B cell (primary cell): ENCODE measurements around the gene PISD. TPM values are rescaled to one million over a fixed set of nuclear protein-coding genes. Genes with fewer than 3 reads are reported as not detected.
"Not testable (repeated sequence)": the region's sequence is repeated elsewhere in the genome, so short reads cannot be mapped to it uniquely, and the experiment has no call there.

Experiments used
- ATAC-seq: fragments of 200-7000 bp; cut with Tn5 transposase; one replicate; pipeline ENCODE4 v1.10.0; 2021; ENCODE audit warnings: low read depth, mild to moderate bottlenecking, moderate number of reproducible peaks, moderate library complexity
- CTCF ChIA-PET: fragments of 350-600 bp; sonication (Branson Sonifier 250); formaldehyde crosslinking; loops from one replicate; lab custom pipeline; 2021; ENCODE audit warnings: antibody characterized with exemption, inconsistent platforms; lab: Charles Lee
- POLR2A ChIA-PET: fragments of 350-600 bp; sonication (Branson Sonifier 250); formaldehyde crosslinking; loops from one replicate; lab custom pipeline; 2021; ENCODE audit warnings: antibody characterized with exemption; lab: Charles Lee
- DNase-seq: peaks from one replicate; pipeline ENCODE4 v3.0.0; 2013
- H2AFZ ChIP-seq: 2 replicates; pipeline ENCODE4 v1.6.1; 2012; ENCODE audit warnings: mild to moderate bottlenecking, low read depth, low read length; ENCODE audit not compliant: insufficient read depth, poor library complexity, severe bottlenecking
- H3K27ac ChIP-seq, 2 donors: 1 replicate in 1 of 2; 2 replicates in 1 of 2; pipeline ENCODE4 v1.5.1; 2012 to 2013; ENCODE audit warnings: low read length in 2 of 2, mild to moderate bottlenecking in 2 of 2, moderate library complexity in 1 of 2
- H3K27me3 ChIP-seq, 4 experiments: fragments of 200-600 bp in 1 of 4; sonication (generic) in 1 of 4; replicated peaks in 1 of 4; 1 replicate in 2 of 4; 2 replicates in 2 of 4; pipeline versions ENCODE4 v1.6.1 to v1.7.0; 2013 to 2016; ENCODE audit warnings: low read length in 3 of 4, mild to moderate bottlenecking in 2 of 4, mixed read lengths in 1 of 4, moderate library complexity in 1 of 4; ENCODE audit not compliant: insufficient read depth in 4 of 4, control insufficient read depth in 3 of 4; ENCODE audit errors: control extremely low read depth in 1 of 4
- H3K36me3 ChIP-seq, 2 experiments: replicated peaks in 1 of 2; 1 replicate in 1 of 2; 2 replicates in 1 of 2; pipeline versions ENCODE4 v1.6.1 to v1.7.1; 2013; ENCODE audit warnings: low read length in 1 of 2; ENCODE audit not compliant: insufficient read depth in 2 of 2, control insufficient read depth in 1 of 2; ENCODE audit errors: control extremely low read depth in 1 of 2, extremely low read depth in 1 of 2
- H3K4me1 ChIP-seq, 2 donors: fragments of 200-600 bp in 1 of 2; sonication (generic) in 1 of 2; 1 replicate in 1 of 2; 2 replicates in 1 of 2; pipeline versions ENCODE4 v1.5.1 to v1.6.1; 2013 to 2017; ENCODE audit warnings: low read length in 2 of 2; ENCODE audit not compliant: control insufficient read depth in 2 of 2, insufficient read depth in 2 of 2
- H3K4me2 ChIP-seq: replicated peaks from 2 replicates; pipeline ENCODE3; 2012; ENCODE audit warnings: mild to moderate bottlenecking, low read depth, low read length; ENCODE audit not compliant: poor library complexity, severe bottlenecking
- H3K4me3 ChIP-seq, 5 experiments: fragments of 200-600 bp in 1 of 5; sonication (generic) in 1 of 5; 1 replicate in 3 of 5; 2 replicates in 2 of 5; pipeline versions ENCODE4 v1.5.1 to v1.7.0; 2011 to 2016; ENCODE audit warnings: low read length in 4 of 5, mild to moderate bottlenecking in 4 of 5, low read depth in 2 of 5, control low read depth in 1 of 5, moderate library complexity in 1 of 5; ENCODE audit not compliant: insufficient read depth in 1 of 5; ENCODE audit errors: control extremely low read depth in 1 of 5, extremely low read depth in 1 of 5
- H3K79me2 ChIP-seq: fragments of 200-600 bp; sonication (generic); one replicate; pipeline ENCODE4 v1.6.0; 2016; ENCODE audit warnings: low read length; ENCODE audit not compliant: control insufficient read depth, insufficient read depth
- H3K9ac ChIP-seq: fragments of 200-600 bp; sonication (generic); 2 replicates; pipeline ENCODE4 v1.6.1; 2017; ENCODE audit warnings: mild to moderate bottlenecking, low read length, moderate library complexity
- H3K9me3 ChIP-seq, 3 donors: one replicate each; pipeline versions ENCODE4 v1.6.1 to v1.7.1; 2013; ENCODE audit warnings: low read length in 2 of 3; ENCODE audit not compliant: control insufficient read depth in 2 of 3, insufficient read depth in 1 of 3; ENCODE audit errors: control extremely low read depth in 1 of 3
- H4K20me1 ChIP-seq: 2 replicates; pipeline ENCODE4 v1.6.0; 2012; ENCODE audit warnings: mild to moderate bottlenecking, low read length; ENCODE audit not compliant: insufficient read depth, control insufficient read depth, poor library complexity, severe bottlenecking
- H3K27ac Mint-ChIP-seq: one replicate; pipeline ENCODE4 v1.8.0; 2021; ENCODE audit warnings: mixed read lengths
- H3K27me3 Mint-ChIP-seq: one replicate; pipeline ENCODE4 v1.8.0; 2021; ENCODE audit warnings: mixed read lengths
- H3K4me1 Mint-ChIP-seq: one replicate; pipeline ENCODE4 v1.8.0; 2021; ENCODE audit warnings: mixed read lengths
- H3K4me3 Mint-ChIP-seq: one replicate; pipeline ENCODE4 v1.8.0; 2021; ENCODE audit warnings: mixed read lengths
- H3K9me3 Mint-ChIP-seq: one replicate; pipeline ENCODE4 v1.8.0; 2022; ENCODE audit warnings: mixed read lengths; ENCODE audit not compliant: insufficient read depth
- CTCF ChIP-seq: fragments of 200-600 bp; IDR thresholded peaks from one replicate; pipeline ENCODE4 v1.8.0; 2022; ENCODE audit warnings: antibody characterized with exemption, mild to moderate bottlenecking
- EZH2 ChIP-seq: IDR thresholded peaks from 2 replicates; pipeline ENCODE4 v1.6.1; 2012; ENCODE audit warnings: borderline replicate concordance, low read depth, mild to moderate bottlenecking, moderate library complexity, low read length; ENCODE audit not compliant: insufficient read depth, poor library complexity, severe bottlenecking
- WGBS: methylation state at CpG from one replicate; pipeline ENCODE4 v1.1.5; 2013; ENCODE audit warnings: missing lambda C conversion rate; ENCODE audit not compliant: insufficient coverage; 5-methylcytosine and 5-hydroxymethylcytosine counted together
- intact Hi-C: fragments of 100-400 bp; cut with micrococcal nuclease; formaldehyde crosslinking; loops from one replicate; pipeline ENCODE4 v1.10.0; 2022
- polyA plus RNA-seq: library from polyadenylated mRNA; depleted of rRNA; stranded (reverse); fragments of >200 nt; gene quantifications from 2 replicates; pipeline ENCODE4 v1.2.3, GENCODE V29; 2012
- total RNA-seq, 2 donors: library from RNA; stranded (reverse); fragments of 120-200 nt in 1 of 2; gene quantifications; 1 replicate in 1 of 2; 2 replicates in 1 of 2; pipeline versions ENCODE4 v1.2.3 to v1.2.4, GENCODE V29; 2013 to 2022

The PISD gene
- total and polyA plus RNA-seq, 2 donors (not counting 1 experiment from before 2014, with no cell fraction given) = 35.6 to 52.5 TPM

- no peak overlapping the region for H3K9ac ChIP-seq
- 98% methylated on average over 7 of the region's 7 CpGs for WGBS
- peak overlapping the region; percentile 37 for H3K27ac Mint-ChIP-seq
- no peak for ATAC-seq
- H3K27ac ChIP-seq = no peak overlapping the region
- H3K9me3 Mint-ChIP-seq = no peaks in the 10 kb centered on the region
- peaks cover 0 to 2% (median 0%) of the 10 kb centered on the region in 3 donors for H3K9me3 ChIP-seq
- ChIA-PET CTCF (interaction anchor here (1.0 to 6.4 kb wide), 2 partner anchors 9 to 15 kb away, joined by 3 to 67 read pairs; partner anchors contain the start of gene PISD), POLR2A (no interaction called here)
- TF ChIP-seq EZH2 (no peak), CTCF (no peak)
- H3K79me2 ChIP-seq = no peaks in the 10 kb centered on the region
- H3K4me1 ChIP-seq = peaks cover 7 to 21% of the 10 kb centered on the region in 2 donors
- no peak overlapping the region for H2AFZ ChIP-seq
- no peaks in the 10 kb centered on the region for H3K27me3 ChIP-seq
- intact Hi-C loops = no loop called here
- H3K4me3 ChIP-seq = no peak overlapping the region
- no peak for DNase-seq
- peaks cover 1 to 9% of the 10 kb centered on the region in 2 experiments for H3K36me3 ChIP-seq
- H3K27me3 Mint-ChIP-seq = no peaks in the 10 kb centered on the region
- H3K4me1 Mint-ChIP-seq = peaks cover 22% of the 10 kb centered on the region
- H3K4me3 Mint-ChIP-seq = peak overlapping the region; percentile 10
- no peaks in the 10 kb centered on the region for H4K20me1 ChIP-seq
- H3K4me2 ChIP-seq = no peak overlapping the region
Observed at GRCh38 chr22:31678748-31679147, 16.7 kb upstream of the PISD start.

- peak overlapping the region; percentile 55 to 85 for H3K27ac ChIP-seq
- H3K4me2 ChIP-seq = peak overlapping the region; percentile 79
- Mint-ChIP-seq H3K4me1 (peaks cover 26% of the 10 kb centered on the region), H3K9me3 (no peaks in the 10 kb centered on the region), H3K27ac (peak overlapping the region; percentile 90), H3K4me3 (peak overlapping the region; percentile 88), H3K27me3 (no peaks in the 10 kb centered on the region)
- ChIA-PET CTCF (interaction anchor here (0.6 to 6.4 kb wide), 8 partner anchors 13 to 278 kb away, joined by 3 to 67 read pairs (median 4); partner anchors contain the start of genes DEPDC5 and PISD), POLR2A (interaction anchor here (0.6 to 1.5 kb wide), 8 partner anchors 14 to 181 kb away, joined by 3 to 9 read pairs (median 4); partner anchors contain the start of genes PISD, PRR14L and SFI1)
- H3K9me3 ChIP-seq = peaks cover 0 to 9% (median 0%) of the 10 kb centered on the region in 3 donors
- WGBS = 7% methylated on average over 25 of the region's 25 CpGs
- no peaks in the 10 kb centered on the region for H3K36me3 ChIP-seq
- peak; percentile 92 for DNase-seq
- no peaks in the 10 kb centered on the region for H3K79me2 ChIP-seq
- no peak for TF ChIP-seq EZH2
- TF ChIP-seq CTCF = no peak
- peak; percentile 100 for ATAC-seq
- no peaks in the 10 kb centered on the region for H4K20me1 ChIP-seq
- H3K4me3 ChIP-seq = peak overlapping the region; percentile 48 to 79 (median 70)
- peak overlapping the region; percentile 89 for H2AFZ ChIP-seq
- no peaks in the 10 kb centered on the region for H3K27me3 ChIP-seq
- peak overlapping the region; percentile 85 for H3K9ac ChIP-seq
- intact Hi-C loops = loop anchor here (1.0 kb wide), 2 partner anchors 14 to 74 kb away; partner anchors contain the start of genes PISD and PRR14L
- peaks cover 10 to 28% of the 10 kb centered on the region in 2 donors for H3K4me1 ChIP-seq
Observed at GRCh38 chr22:31676700-31677099, 14.7 kb upstream of the PISD start.

- peak; percentile 68 for DNase-seq
Observed at GRCh38 chr22:31674219-31674618, 12.2 kb upstream of the PISD start.

More at GRCh38 chr22:31674219-31674618, 12.2 kb upstream of the PISD start:
- H4K20me1 ChIP-seq, POLR2A ChIA-PET, H3K27me3 ChIP-seq, H3K27me3 Mint-ChIP-seq, H3K9me3 ChIP-seq, H3K9ac ChIP-seq, H2AFZ ChIP-seq, H3K79me2 ChIP-seq, ATAC-seq, H3K36me3 ChIP-seq, intact Hi-C loops, H3K4me3 ChIP-seq, H3K9me3 Mint-ChIP-seq: not testable (repeated sequence)
- CTCF ChIA-PET = interaction anchor here (0.7 to 6.4 kb wide), 2 partner anchors 10 to 41 kb away, joined by 4 to 67 read pairs; partner anchors contain the start of gene PISD
- Histone ChIP-seq H3K4me1 (peaks cover 10 to 28% of the 10 kb centered on the region in 2 donors), H3K27ac (peak overlapping the region; percentile 31 to 36), H3K4me2 (peak overlapping the region; percentile 11)
- Mint-ChIP-seq H3K4me3 (peak overlapping the region; percentile 62), H3K4me1 (peaks cover 26% of the 10 kb centered on the region), H3K27ac (peak overlapping the region; percentile 79)
- WGBS = no CpG with 5 or more reads among the region's 5 CpGs
